Neural progenitor cell (in vitro differentiated cells): ENCODE results near the gene TCFL5. TPM values are rescaled to one million over a fixed set of nuclear protein-coding genes. Genes with fewer than 3 reads are reported as not detected.

Source experiments
- DNase-seq: peaks from one replicate; pipeline ENCODE4 v3.0.0-alpha.2; 2016; ENCODE audit warnings: low spot score
- H2AFZ ChIP-seq: fragments of 200-600 bp; sonication (generic); replicated peaks from 2 replicates; pipeline ENCODE4 v1.6.1; 2016; ENCODE audit warnings: antibody characterized with exemption
- H3F3A ChIP-seq: fragments of 200-600 bp; sonication (generic); 2 replicates; pipeline ENCODE4 v1.6.1; 2016; ENCODE audit warnings: antibody characterized with exemption, low read depth
- H3K27ac ChIP-seq: fragments of 200-600 bp; sonication (generic); 2 replicates; pipeline ENCODE4 v1.5.1; 2016; ENCODE audit warnings: mild to moderate bottlenecking
- H3K27me3 ChIP-seq: fragments of 200-600 bp; sonication (generic); 2 replicates; pipeline ENCODE4 v1.6.1; 2016; ENCODE audit warnings: mild to moderate bottlenecking, moderate library complexity
- H3K36me3 ChIP-seq: fragments of 200-600 bp; sonication (generic); 2 replicates; pipeline ENCODE4 v1.5.1; 2016
- H3K4me1 ChIP-seq: fragments of 200-600 bp; sonication (generic); 2 replicates; pipeline ENCODE4 v1.6.1; 2016; ENCODE audit warnings: mixed run types
- H3K4me2 ChIP-seq: fragments of 200-600 bp; sonication (generic); 2 replicates; pipeline ENCODE4 v1.6.1; 2016
- H3K4me3 ChIP-seq: fragments of 200-600 bp; sonication (generic); 2 replicates; pipeline ENCODE4 v1.5.1; 2016
- H3K79me2 ChIP-seq: fragments of 200-600 bp; sonication (generic); 2 replicates; pipeline ENCODE4 v1.6.1; 2016; ENCODE audit warnings: low read depth
- H3K9ac ChIP-seq: fragments of 200-600 bp; sonication (generic); 2 replicates; pipeline ENCODE4 v1.6.1; 2016
- H3K9me3 ChIP-seq: fragments of 200-600 bp; sonication (generic); 2 replicates; pipeline ENCODE4 v1.5.1; 2016; ENCODE audit warnings: low read depth
- H4K20me1 ChIP-seq: fragments of 200-600 bp; sonication (generic); 2 replicates; pipeline ENCODE4 v1.6.1; 2016; ENCODE audit warnings: low read depth
- H3K27ac Mint-ChIP-seq: 3 replicates; pipeline ENCODE4 v1.8.0; 2021; ENCODE audit warnings: mixed read lengths
- H3K27me3 Mint-ChIP-seq: 2 replicates; pipeline ENCODE4 v1.8.0; 2022; ENCODE audit warnings: low read depth, mild to moderate bottlenecking, inconsistent platforms, moderate library complexity, mixed read lengths; ENCODE audit not compliant: insufficient read depth
- H3K36me3 Mint-ChIP-seq: 3 replicates; pipeline ENCODE4 v1.8.0; 2021; ENCODE audit warnings: mixed read lengths
- H3K4me1 Mint-ChIP-seq: 3 replicates; pipeline ENCODE4 v1.8.0; 2021; ENCODE audit warnings: mixed read lengths
- H3K4me3 Mint-ChIP-seq: 3 replicates; pipeline ENCODE4 v1.8.0; 2021; ENCODE audit warnings: mild to moderate bottlenecking, moderate library complexity, mixed read lengths
- H3K9me3 Mint-ChIP-seq: 3 replicates; pipeline ENCODE4 v1.8.0; 2020; ENCODE audit warnings: mixed read lengths
- EZH2 ChIP-seq: fragments of 200-600 bp; sonication (generic); IDR thresholded peaks from 2 replicates; pipeline ENCODE4 v1.6.1; 2017; ENCODE audit warnings: antibody characterized with exemption, mild to moderate bottlenecking, moderate library complexity
- EZH2phosphoT487 ChIP-seq: fragments of 200-600 bp; sonication (generic); IDR thresholded peaks from 2 replicates; pipeline ENCODE4 v1.6.1; 2017; ENCODE audit warnings: antibody characterized with exemption
- total RNA-seq: library from RNA; depleted of rRNA; stranded (reverse); fragments of >200 nt; gene quantifications from 2 replicates; pipeline ENCODE4 v1.2.3, GENCODE V29; 2015; ENCODE audit warnings: low replicate concordance
- TF ChIP-seq, protein P1 (sequence below): fragments of 200-600 bp; sonication (generic); IDR thresholded peaks from 2 replicates; pipeline ENCODE4 v1.5.1; 2017; ENCODE audit warnings: antibody characterized with exemption, mild to moderate bottlenecking

The TCFL5 gene
- total RNA-seq, 1 donor from 2014 or later: 36.3 TPM

DNA sequence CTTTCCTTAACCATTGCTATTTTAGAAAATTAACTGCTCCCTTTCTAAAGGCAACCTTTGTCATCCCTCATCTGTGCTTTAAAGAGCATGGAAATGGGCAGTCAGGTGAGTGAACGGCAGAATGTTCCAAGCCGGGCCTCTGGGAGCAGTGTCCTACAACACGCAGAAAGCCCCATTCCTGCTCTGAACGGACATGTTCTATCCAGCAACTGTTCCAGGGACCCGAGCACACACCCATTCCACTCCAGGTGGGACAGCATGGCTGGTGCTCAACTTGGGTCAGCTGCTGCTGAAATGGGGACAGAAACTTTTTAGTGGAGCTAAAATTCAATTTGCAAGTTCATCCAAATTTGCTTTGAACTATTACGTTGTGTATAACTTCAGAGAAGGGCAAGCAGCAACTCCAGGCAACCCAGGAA, 38.0 kb upstream of the TCFL5 start:
- no peaks in the 10 kb centered on the region for H3K27me3 ChIP-seq
- H3K9ac ChIP-seq: no peak overlapping the region
- no peak overlapping the region for H3K27ac ChIP-seq
- H3K79me2 ChIP-seq: no peaks in the 10 kb centered on the region
- peak; percentile 47 for DNase-seq
- H2AFZ ChIP-seq: no peak overlapping the region
- TF ChIP-seq, protein P1, sequence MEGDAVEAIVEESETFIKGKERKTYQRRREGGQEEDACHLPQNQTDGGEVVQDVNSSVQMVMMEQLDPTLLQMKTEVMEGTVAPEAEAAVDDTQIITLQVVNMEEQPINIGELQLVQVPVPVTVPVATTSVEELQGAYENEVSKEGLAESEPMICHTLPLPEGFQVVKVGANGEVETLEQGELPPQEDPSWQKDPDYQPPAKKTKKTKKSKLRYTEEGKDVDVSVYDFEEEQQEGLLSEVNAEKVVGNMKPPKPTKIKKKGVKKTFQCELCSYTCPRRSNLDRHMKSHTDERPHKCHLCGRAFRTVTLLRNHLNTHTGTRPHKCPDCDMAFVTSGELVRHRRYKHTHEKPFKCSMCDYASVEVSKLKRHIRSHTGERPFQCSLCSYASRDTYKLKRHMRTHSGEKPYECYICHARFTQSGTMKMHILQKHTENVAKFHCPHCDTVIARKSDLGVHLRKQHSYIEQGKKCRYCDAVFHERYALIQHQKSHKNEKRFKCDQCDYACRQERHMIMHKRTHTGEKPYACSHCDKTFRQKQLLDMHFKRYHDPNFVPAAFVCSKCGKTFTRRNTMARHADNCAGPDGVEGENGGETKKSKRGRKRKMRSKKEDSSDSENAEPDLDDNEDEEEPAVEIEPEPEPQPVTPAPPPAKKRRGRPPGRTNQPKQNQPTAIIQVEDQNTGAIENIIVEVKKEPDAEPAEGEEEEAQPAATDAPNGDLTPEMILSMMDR: no peak
- TF ChIP-seq EZH2 (no peak), EZH2phosphoT487 (no peak)
- Mint-ChIP-seq H3K27ac (no peak overlapping the region), H3K36me3 (peaks cover 10% of the 10 kb centered on the region), H3K4me1 (peaks cover 23% of the 10 kb centered on the region), H3K4me3 (no peak overlapping the region), H3K9me3 (no peaks in the 10 kb centered on the region), H3K27me3 (peaks cover 2% of the 10 kb centered on the region)
- peaks cover 37% of the 10 kb centered on the region for H3F3A ChIP-seq
- peaks cover 30% of the 10 kb centered on the region for H4K20me1 ChIP-seq
- H3K36me3 ChIP-seq: no peaks in the 10 kb centered on the region
- H3K4me2 ChIP-seq: peak overlapping the region; percentile 65
- peaks cover 17% of the 10 kb centered on the region for H3K4me1 ChIP-seq
- no peaks in the 10 kb centered on the region for H3K9me3 ChIP-seq
- peak overlapping the region; percentile 27 for H3K4me3 ChIP-seq

DNA sequence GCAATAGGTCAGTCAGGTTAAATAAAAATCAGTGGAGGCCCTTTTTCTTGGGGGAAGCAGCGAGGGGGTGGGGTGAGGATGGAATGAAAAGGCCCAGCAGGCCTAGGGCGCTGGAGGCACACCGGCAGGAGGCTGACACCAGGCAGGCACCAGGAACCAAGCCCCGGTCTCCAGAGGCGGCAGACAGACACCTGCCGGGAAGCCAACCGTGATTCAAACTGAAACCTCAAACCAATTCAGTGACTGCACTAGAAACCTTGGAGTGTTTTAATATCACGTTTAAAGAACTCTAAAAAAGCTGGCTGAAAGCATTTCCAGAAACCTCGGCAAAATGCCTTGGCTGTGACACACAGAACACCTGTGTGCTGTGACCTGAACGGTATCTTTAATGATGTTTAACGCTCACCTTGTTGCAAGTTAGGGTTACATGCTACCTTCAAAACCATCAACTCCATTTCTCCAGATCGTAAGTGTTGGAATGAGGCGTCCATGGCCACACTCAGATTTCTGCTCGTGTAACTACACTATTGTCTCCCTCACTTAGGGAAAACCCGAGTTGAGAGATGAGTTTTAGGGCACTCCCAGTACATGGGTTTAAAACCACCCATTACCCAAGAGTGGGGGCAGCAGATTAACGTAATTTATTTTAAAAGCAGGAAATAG, 37.5 kb upstream of the TCFL5 start:
- H3K4me3 ChIP-seq: no peak overlapping the region
- Mint-ChIP-seq H3K4me3 (peak overlapping the region; percentile 25), H3K27ac (no peak overlapping the region), H3K27me3 (peaks cover 2% of the 10 kb centered on the region), H3K4me1 (peaks cover 23% of the 10 kb centered on the region), H3K9me3 (no peaks in the 10 kb centered on the region), H3K36me3 (peaks cover 7% of the 10 kb centered on the region)
- H3K27me3 ChIP-seq: no peaks in the 10 kb centered on the region
- H4K20me1 ChIP-seq: peaks cover 30% of the 10 kb centered on the region
- H3K4me1 ChIP-seq: peaks cover 17% of the 10 kb centered on the region
- H3K27ac ChIP-seq: no peak overlapping the region
- peak overlapping the region; percentile 23 for H3K9ac ChIP-seq
- TF ChIP-seq EZH2 (no peak), EZH2phosphoT487 (no peak)
- TF ChIP-seq, protein P1: no peak
- peak overlapping the region; percentile 65 for H3K4me2 ChIP-seq
- no peaks in the 10 kb centered on the region for H3K79me2 ChIP-seq
- DNase-seq: no peak
- no peaks in the 10 kb centered on the region for H3K9me3 ChIP-seq
- peaks cover 38% of the 10 kb centered on the region for H3F3A ChIP-seq
- H2AFZ ChIP-seq: no peak overlapping the region
- no peaks in the 10 kb centered on the region for H3K36me3 ChIP-seq

DNA sequence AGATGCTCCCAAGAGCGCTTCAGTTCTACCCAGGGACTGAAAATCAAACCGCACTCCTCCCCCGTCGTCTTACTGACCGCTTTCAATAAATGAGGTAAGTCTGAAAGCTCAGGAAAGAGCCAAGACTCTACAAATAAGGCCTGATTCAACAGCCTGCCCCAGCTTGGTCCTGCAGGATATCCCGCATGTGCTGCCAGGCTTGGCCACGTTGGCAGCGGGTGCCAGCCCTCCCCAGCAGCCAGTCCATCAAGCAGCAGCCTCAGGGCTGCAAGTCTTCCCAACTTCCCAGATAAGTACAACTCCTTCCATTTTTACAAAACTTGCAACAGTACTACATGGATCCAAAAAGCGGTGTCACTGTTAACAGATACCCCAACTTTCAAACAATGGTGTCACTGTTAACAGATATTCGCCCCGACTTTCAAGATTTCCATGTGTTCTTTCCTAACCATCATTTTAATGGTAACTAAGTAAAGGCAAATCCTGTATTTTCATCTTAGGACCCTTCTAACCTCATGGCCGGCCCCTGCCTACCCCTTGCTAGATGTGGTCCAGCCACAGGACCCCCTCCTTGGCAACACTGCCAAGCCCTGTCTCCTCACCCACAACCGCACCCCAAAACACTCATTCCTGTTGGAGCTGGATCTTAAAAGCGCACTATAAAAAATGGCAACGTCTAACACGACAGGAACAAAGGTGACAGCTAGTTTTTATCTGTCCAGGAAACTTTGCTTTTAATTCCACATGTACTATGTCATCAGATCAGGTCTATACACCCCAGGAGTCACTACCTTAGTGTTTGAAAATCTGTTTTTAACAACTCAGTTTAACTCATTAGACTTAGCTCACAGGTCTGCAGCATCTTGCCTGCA, 36.7 kb upstream of the TCFL5 start:
- H3K36me3 ChIP-seq: no peaks in the 10 kb centered on the region
- H3K9me3 ChIP-seq: no peaks in the 10 kb centered on the region

More for the DNA sequence above, 36.7 kb upstream of the TCFL5 start:
- Histone ChIP-seq H3F3A (peaks cover 39% of the 10 kb centered on the region), H3K27ac (no peak overlapping the region), H2AFZ (no peak overlapping the region), H3K9ac (peak overlapping the region; percentile 23), H3K4me2 (no peak overlapping the region), H3K79me2 (no peaks in the 10 kb centered on the region), H3K4me1 (peaks cover 17% of the 10 kb centered on the region), H3K27me3 (no peaks in the 10 kb centered on the region), H4K20me1 (peaks cover 30% of the 10 kb centered on the region), H3K4me3 (no peak overlapping the region)
- Mint-ChIP-seq H3K27ac (peak overlapping the region; percentile 27), H3K27me3 (peaks cover 2% of the 10 kb centered on the region), H3K36me3 (peaks cover 3% of the 10 kb centered on the region), H3K9me3 (no peaks in the 10 kb centered on the region), H3K4me1 (peaks cover 23% of the 10 kb centered on the region), H3K4me3 (no peak overlapping the region)
- TF ChIP-seq EZH2 (no peak), EZH2phosphoT487 (no peak)
- TF ChIP-seq, protein P1: no peak
- DNase-seq: no peak
